GM21381 (cell line): ENCODE measurements around the gene COX4I2.
A peak's percentile ranks its signal among the peaks of the same experiment; 100 is the strongest.

Experiments used
- ATAC-seq: cut with Tn5 transposase; IDR thresholded peaks from one replicate; pipeline ENCODE4 v1.9.1; 2021; ENCODE audit warnings: mild to moderate bottlenecking, moderate library complexity; ENCODE audit not compliant: unreplicated experiment

Gene COX4I2

GRCh38 chr20:31691646-31692275 is 54.0 kb downstream of the COX4I2 start:
- peak; percentile 63 for ATAC-seq

DNA sequence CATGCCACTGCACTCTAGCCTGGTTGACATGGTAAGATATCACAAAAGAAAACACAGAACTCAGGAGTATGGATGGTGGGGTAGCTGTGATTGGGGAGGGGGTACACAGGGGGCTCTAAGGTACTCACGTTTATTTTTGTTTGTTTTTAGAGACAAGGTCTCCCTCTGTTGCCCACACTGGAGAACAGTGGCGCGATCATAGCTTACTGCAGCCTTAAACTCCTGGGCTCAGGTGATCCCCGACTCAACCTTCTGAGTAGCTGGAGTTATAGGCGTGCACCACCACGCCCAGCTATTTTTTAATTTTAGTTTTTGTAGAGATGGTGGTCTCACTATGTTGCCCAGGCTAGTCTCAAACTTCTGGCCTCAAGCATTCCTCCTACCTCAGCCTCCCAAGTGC is 55.7 kb downstream of the COX4I2 start:
- no peak for ATAC-seq

- ATAC-seq: no peak
Measured at GRCh38 chr20:31693987-31694661, 56.4 kb downstream of the COX4I2 start.
